Liver (tissue), 9 donors: Measurements from ENCODE around the gene RECK. TPM values are rescaled to one million over a fixed set of nuclear protein-coding genes. Genes with fewer than 3 reads are reported as not detected.

Source experiments
- DNase-seq: peaks from one replicate; pipeline ENCODE4 v3.0.0-alpha.2; 2017; ENCODE audit warnings: low spot score
- H3K27ac ChIP-seq, 2 donors: one replicate each; pipeline ENCODE4 v1.7.0; 2013; ENCODE audit warnings: inconsistent platforms in 2 of 2, low read length in 2 of 2, control low read depth in 1 of 2, low read depth in 1 of 2, mild to moderate bottlenecking in 1 of 2
- H3K27me3 ChIP-seq, 4 donors: one replicate each; pipeline versions ENCODE4 v1.6.1 to v1.7.0; 2013; ENCODE audit warnings: low read length in 3 of 4, inconsistent platforms in 1 of 4, mild to moderate bottlenecking in 1 of 4, moderate library complexity in 1 of 4; ENCODE audit not compliant: control insufficient read depth in 4 of 4, insufficient read depth in 4 of 4
- H3K36me3 ChIP-seq, 4 donors: one replicate each; pipeline versions ENCODE4 v1.6.1 to v1.7.0; 2013; ENCODE audit warnings: low read length in 3 of 4, mild to moderate bottlenecking in 3 of 4, low read depth in 1 of 4, moderate library complexity in 1 of 4; ENCODE audit not compliant: control insufficient read depth in 4 of 4, insufficient read depth in 3 of 4
- H3K4me1 ChIP-seq, 4 donors: one replicate each; pipeline versions ENCODE4 v1.6.1 to v1.7.0; 2013; ENCODE audit warnings: low read length in 3 of 4, mild to moderate bottlenecking in 3 of 4, moderate library complexity in 1 of 4; ENCODE audit not compliant: control insufficient read depth in 4 of 4, insufficient read depth in 4 of 4
- H3K4me3 ChIP-seq, 3 donors: one replicate each; pipeline versions ENCODE4 v1.6.1 to v1.7.0; 2013; ENCODE audit warnings: low read length in 3 of 3, control low read depth in 1 of 3, low read depth in 1 of 3, mild to moderate bottlenecking in 1 of 3
- H3K9ac ChIP-seq, 2 donors: one replicate each; pipeline ENCODE4 v1.7.0; 2013; ENCODE audit warnings: low read length in 2 of 2, mild to moderate bottlenecking in 2 of 2, moderate library complexity in 2 of 2, control low read depth in 1 of 2, low read depth in 1 of 2
- H3K9me3 ChIP-seq, 4 donors: one replicate each; pipeline versions ENCODE4 v1.6.1 to v1.7.0; 2013; ENCODE audit warnings: low read length in 3 of 4; ENCODE audit not compliant: control insufficient read depth in 4 of 4
- ATF3 ChIP-seq: IDR thresholded peaks from 2 replicates; pipeline ENCODE4 v1.6.1; 2016; ENCODE audit warnings: antibody characterized with exemption
- CTCF ChIP-seq: fragments of 150-350 bp; IDR thresholded peaks from 2 replicates; pipeline ENCODE4 v1.5.1; 2017; ENCODE audit warnings: improper control_type of control experiment, low read depth, low read length; ENCODE audit not compliant: missing input control
- EGR1 ChIP-seq, 2 donors: IDR thresholded peaks; 2 replicates each; pipeline ENCODE4 v1.6.1; 2016 to 2018; ENCODE audit warnings: antibody characterized with exemption in 2 of 2, low read depth in 2 of 2
- FOXA1 ChIP-seq: IDR thresholded peaks from 2 replicates; pipeline ENCODE4 v1.6.1; 2016; ENCODE audit warnings: antibody characterized with exemption
- FOXA2 ChIP-seq: IDR thresholded peaks from 2 replicates; pipeline ENCODE4 v1.6.1; 2016; ENCODE audit warnings: antibody characterized with exemption
- GABPA ChIP-seq, 2 donors: IDR thresholded peaks in 1 of 2; conservative IDR thresholded peaks in 1 of 2; 2 replicates each; pipeline ENCODE4 v1.6.1; 2016; ENCODE audit warnings: antibody characterized with exemption in 2 of 2, mild to moderate bottlenecking in 1 of 2, moderate library complexity in 1 of 2
- HNF4A ChIP-seq, 2 donors: conservative IDR thresholded peaks; 2 replicates each; pipeline ENCODE4 v1.6.1; 2016; ENCODE audit warnings: antibody characterized with exemption in 2 of 2, mild to moderate bottlenecking in 2 of 2
- HNF4G ChIP-seq: IDR thresholded peaks from 2 replicates; pipeline ENCODE4 v1.6.1; 2016; ENCODE audit warnings: antibody characterized with exemption
- JUND ChIP-seq, 2 donors: IDR thresholded peaks; 2 replicates each; pipeline ENCODE4 v1.6.1; 2016; ENCODE audit warnings: antibody characterized with exemption in 2 of 2
- MAX ChIP-seq: IDR thresholded peaks from 2 replicates; pipeline ENCODE4 v1.6.1; 2016; ENCODE audit warnings: antibody characterized with exemption
- NR2F2 ChIP-seq: IDR thresholded peaks from 2 replicates; pipeline ENCODE4 v1.6.1; 2016; ENCODE audit warnings: antibody characterized with exemption
- RAD21 ChIP-seq, 2 donors: IDR thresholded peaks; 2 replicates each; pipeline ENCODE4 v1.6.1; 2016; ENCODE audit warnings: antibody characterized with exemption in 2 of 2, mild to moderate bottlenecking in 2 of 2
- REST ChIP-seq: IDR thresholded peaks from 2 replicates; pipeline ENCODE4 v1.6.1; 2016; ENCODE audit warnings: antibody characterized with exemption, mild to moderate bottlenecking
- RXRA ChIP-seq, 2 donors: IDR thresholded peaks; 2 replicates each; pipeline ENCODE4 v1.6.1; 2017 to 2018; ENCODE audit warnings: antibody characterized with exemption in 2 of 2, mild to moderate bottlenecking in 1 of 2
- SP1 ChIP-seq: IDR thresholded peaks from 2 replicates; pipeline ENCODE4 v1.6.1; 2018; ENCODE audit warnings: antibody characterized with exemption, mild to moderate bottlenecking
- TAF1 ChIP-seq: conservative IDR thresholded peaks from 2 replicates; pipeline ENCODE4 v1.6.1; 2016; ENCODE audit warnings: antibody characterized with exemption, mild to moderate bottlenecking
- YY1 ChIP-seq: IDR thresholded peaks from 2 replicates; pipeline ENCODE4 v1.6.1; 2016; ENCODE audit warnings: antibody characterized with exemption, mild to moderate bottlenecking
- ZBTB33 ChIP-seq: IDR thresholded peaks from 2 replicates; pipeline ENCODE4 v1.6.1; 2016; ENCODE audit warnings: antibody characterized with exemption
- WGBS: extraction: QIAGEN DNeasy Blood & Tissue Kit; methylation state at CpG from one replicate; pipeline ENCODE4 v1.1.7; 2013; 5-methylcytosine and 5-hydroxymethylcytosine counted together
- polyA plus RNA-seq, 2 donors: library from polyadenylated mRNA; stranded (reverse) in 1 of 2; unstranded in 1 of 2; fragments of 200-250 nt in 1 of 2; fragments of >200 nt in 1 of 2; fragmentation: Nextera tagmentation in 1 of 2; extraction: Ambion mirVana in 1 of 2; gene quantifications; one replicate each; pipeline versions ENCODE4 v1.2.1 to v1.2.3, GENCODE V29; 2013 to 2015
- total RNA-seq, 2 donors: library from RNA; depleted of rRNA; stranded (reverse); fragments of >200 nt; gene quantifications; one replicate each; pipeline ENCODE4 v1.2.3, GENCODE V29; 2014
- donor health status: healthy.
- donor health status: healthy.
- donor health status: healthy.
- donor health status: healthy.
- donor health status: healthy.

The RECK gene
- total and polyA plus RNA-seq, 4 donors, result 2.1 to 3.5 (median 2.3) TPM

GRCh38 chr9:36158122-36158521 lies 121.4 kb downstream of the RECK start:
- TF ChIP-seq JUND (IDR thresholded peaks at IDR 0.05) (no peak), FOXA1 (no peak), SP1 (no peak), CTCF (no peak), HNF4A (conservative IDR thresholded peaks at IDR 0.05) (no peak), YY1 (no peak), NR2F2 (no peak), RXRA (IDR thresholded peaks at IDR 0.05) (no peak), MAX (no peak), FOXA2 (no peak), RAD21 (IDR thresholded peaks at IDR 0.05) (no peak), REST (no peak)
- no peaks in the 10 kb centered on the region for H3K36me3 ChIP-seq
- DNase-seq, result no peak
- H3K27me3 ChIP-seq, result no peaks in the 10 kb centered on the region
- H3K9ac ChIP-seq, result no peak overlapping the region
- no peak overlapping the region for H3K4me3 ChIP-seq
- no peak overlapping the region for H3K27ac ChIP-seq
- 86% methylated on average over 2 of the region's 2 CpGs for WGBS
- H3K4me1 ChIP-seq, result no peaks in the 10 kb centered on the region
- no peaks in the 10 kb centered on the region for H3K9me3 ChIP-seq

GRCh38 chr9:36158917-36159316 lies 122.2 kb downstream of the RECK start:
- 91% methylated on average over 7 of the region's 7 CpGs for WGBS
- DNase-seq, result no peak
- TF ChIP-seq TAF1, result no peak
- no peak for TF ChIP-seq MAX
- no peak for TF ChIP-seq CTCF
- TF ChIP-seq FOXA2, result no peak
- no peak for TF ChIP-seq ATF3
- no peak for TF ChIP-seq YY1
- TF ChIP-seq REST, result no peak
- TF ChIP-seq RAD21 (IDR thresholded peaks at IDR 0.05), result no peak
- TF ChIP-seq HNF4G, result no peak
- no peak for TF ChIP-seq JUND (IDR thresholded peaks at IDR 0.05)
- no peak for TF ChIP-seq EGR1 (IDR thresholded peaks at IDR 0.05; ENCODE audit: low read depth in 2 of 2)
- no peak for TF ChIP-seq FOXA1
- TF ChIP-seq RXRA (IDR thresholded peaks at IDR 0.05), result no peak
- no peak for TF ChIP-seq GABPA (IDR thresholded peaks at IDR 0.05 in 1 of 2, conservative IDR thresholded peaks at IDR 0.05 in 1 of 2)
- TF ChIP-seq SP1, result no peak
- TF ChIP-seq ZBTB33, result no peak
- TF ChIP-seq NR2F2, result no peak

More at GRCh38 chr9:36158917-36159316, 122.2 kb downstream of the RECK start:
- Histone ChIP-seq H3K9ac (no peak overlapping the region), H3K4me3 (no peak overlapping the region), H3K27me3 (no peaks in the 10 kb centered on the region), H3K4me1 (no peaks in the 10 kb centered on the region), H3K36me3 (no peaks in the 10 kb centered on the region), H3K9me3 (no peaks in the 10 kb centered on the region), H3K27ac (no peak overlapping the region)
